Mammary epithelial cell (primary cell): ENCODE measurements around the gene PRR14L.

Experiments used
- CTCF ChIP-seq, 2 donors: IDR thresholded peaks in 1 of 2; conservative IDR thresholded peaks in 1 of 2; 2 replicates each; pipeline ENCODE4 v1.5.1; 2011 to 2012; ENCODE audit warnings: inconsistent platforms in 2 of 2, low read length in 2 of 2, mild to moderate bottlenecking in 2 of 2, control low read depth in 1 of 2, low read depth in 1 of 2; ENCODE audit not compliant: insufficient read depth in 1 of 2; ENCODE audit errors: extremely low read depth in 1 of 2
- EZH2 ChIP-seq: IDR thresholded peaks from 2 replicates; pipeline ENCODE4 v1.6.1; 2012; ENCODE audit warnings: low read length, inconsistent platforms, borderline replicate concordance

- TF ChIP-seq CTCF (conservative IDR thresholded peaks at IDR 0.05 in 1 of 2, IDR thresholded peaks at IDR 0.05 in 1 of 2; ENCODE audit: extremely low read depth in 1 of 2, insufficient read depth in 1 of 2, low read depth in 1 of 2, low read length in 2 of 2) (no peak), EZH2 (no peak)
These were observed 67.2 kb downstream of the PRR14L start for GRCh38 chr22:31682751-31683150.
